HG02852 (cell line): ENCODE results near the gene NCK1.
A peak's percentile ranks its signal among the peaks of the same experiment; 100 is the strongest.
"Not testable (repeated sequence)": the region's sequence is repeated elsewhere in the genome, so short reads cannot be mapped to it uniquely, and the experiment has no call there.

Source experiments
- ATAC-seq: cut with Tn5 transposase; IDR thresholded peaks from one replicate; pipeline ENCODE4 v1.9.1; 2021; ENCODE audit warnings: mild to moderate bottlenecking, moderate library complexity; ENCODE audit not compliant: unreplicated experiment

The NCK1 gene

DNA sequence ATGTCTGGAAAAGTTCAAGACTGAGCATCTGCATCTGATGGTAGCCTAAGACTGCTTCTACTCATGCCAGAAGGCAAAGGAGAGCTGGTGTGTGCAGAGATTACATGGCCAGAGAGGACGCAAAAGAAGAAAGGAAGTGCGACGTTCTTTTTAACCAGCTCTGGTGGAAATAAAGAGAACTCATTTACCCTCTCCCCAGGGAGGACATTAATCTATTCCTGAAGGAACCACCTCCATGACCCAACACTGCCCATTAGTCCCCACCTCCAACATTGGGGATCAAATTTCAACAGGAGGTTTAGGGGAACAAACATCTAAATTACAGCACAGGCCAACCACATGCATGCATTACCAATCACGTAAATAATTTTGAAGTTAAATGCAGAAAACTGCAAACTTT is 1.5 kb upstream of the NCK1 start:
- no peak for ATAC-seq

- peak; percentile 21 for ATAC-seq
Measured at GRCh38 chr3:136862617-136863322, 762 bp downstream of the NCK1 start.

DNA sequence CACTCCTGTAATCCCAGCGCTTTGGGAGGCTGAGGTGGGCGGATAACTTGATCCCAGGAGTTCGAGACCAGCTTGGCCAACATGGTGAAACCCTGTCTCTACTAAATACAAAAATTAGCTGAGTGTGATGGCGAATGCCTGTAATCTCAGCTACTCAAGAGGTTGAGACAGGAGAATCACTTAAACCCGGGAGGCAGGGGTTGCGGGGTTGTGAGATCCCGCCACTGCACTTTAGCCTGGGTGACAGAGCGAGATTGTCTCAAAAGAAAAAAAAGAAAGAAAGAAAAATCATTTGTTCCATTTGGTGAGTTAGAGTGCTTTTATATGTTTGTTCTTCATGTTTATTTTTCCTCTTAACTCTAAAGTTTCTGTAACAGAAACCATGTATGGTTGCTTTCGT is 7.3 kb downstream of the NCK1 start:
- no peak for ATAC-seq

DNA sequence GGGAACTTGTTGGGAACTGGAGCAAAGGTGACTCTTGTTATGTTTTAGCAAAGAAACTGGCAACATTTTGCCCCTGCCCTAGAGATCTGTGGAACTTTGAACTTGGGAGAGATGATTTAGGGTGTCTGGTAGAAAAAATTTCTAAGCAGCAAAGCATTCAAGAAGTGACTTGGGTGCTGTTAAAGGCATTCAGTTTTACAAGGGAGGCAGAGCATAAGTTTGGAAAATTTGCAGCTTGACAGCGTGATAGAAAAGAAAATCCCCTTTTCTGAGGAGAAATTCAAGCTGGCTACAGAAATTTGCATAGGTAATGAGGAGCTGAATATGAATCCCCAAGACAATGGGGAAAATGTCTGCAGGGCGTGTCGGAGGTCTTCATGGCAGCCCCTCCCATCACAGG is 10.2 kb downstream of the NCK1 start:
- not testable (repeated sequence) for ATAC-seq

- not testable (repeated sequence) for ATAC-seq
Measured at GRCh38 chr3:136879510-136879909, 17.5 kb downstream of the NCK1 start.

DNA sequence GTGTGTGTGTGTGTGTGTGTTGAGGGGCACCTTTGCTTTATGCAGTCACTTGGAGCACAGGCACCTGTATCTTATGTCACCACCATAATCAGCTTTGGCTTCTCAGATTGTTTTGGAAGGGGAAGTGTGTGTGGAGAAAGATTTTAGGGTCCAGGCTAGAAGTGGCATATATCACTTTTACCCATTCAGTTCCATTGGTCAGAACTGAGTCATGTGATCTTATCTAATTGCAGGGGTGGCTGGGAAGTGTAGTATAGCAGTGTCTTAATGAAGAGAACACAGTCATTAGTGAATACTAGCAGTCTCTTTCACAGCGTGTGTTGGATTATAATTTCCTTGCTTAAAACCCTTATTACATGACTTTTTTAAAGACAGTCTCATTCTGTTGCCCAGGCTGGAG is 20.6 kb downstream of the NCK1 start:
- no peak for ATAC-seq

DNA sequence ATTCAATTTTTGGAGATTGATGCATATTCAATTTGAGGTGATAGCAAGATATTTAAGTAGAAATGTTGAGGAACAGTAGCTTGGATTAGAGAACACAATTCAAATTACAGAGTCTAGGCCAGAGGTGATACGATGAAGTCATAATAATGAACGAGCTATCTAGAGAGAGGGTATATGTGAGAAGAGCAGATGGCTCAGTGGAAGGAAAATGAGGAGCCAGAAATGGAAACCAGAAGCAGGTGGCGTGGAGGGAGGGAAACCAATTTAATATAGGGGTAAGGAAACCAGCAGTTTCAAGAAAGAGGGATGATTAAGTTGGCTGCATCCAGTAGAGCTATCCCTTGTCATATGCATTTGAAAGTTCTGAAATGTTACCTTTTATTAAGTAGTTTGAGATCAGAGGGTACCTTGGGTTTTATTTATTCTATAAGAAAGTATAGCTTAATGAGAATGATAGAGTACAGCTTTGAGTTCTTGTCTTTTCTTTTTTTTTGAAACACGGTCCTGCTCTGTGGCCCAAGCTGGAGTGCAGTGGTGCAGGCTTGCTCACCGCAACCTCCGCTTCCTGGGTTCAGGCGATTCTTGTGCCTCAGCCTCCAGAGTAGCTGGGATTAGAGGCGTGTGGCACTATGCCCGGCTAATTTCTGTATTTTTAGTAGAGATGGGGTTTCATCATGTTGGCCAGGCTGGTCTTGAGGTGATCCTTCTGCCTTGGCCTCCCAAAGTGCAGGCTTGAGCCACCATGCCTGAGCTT is 22.1 kb downstream of the NCK1 start:
- ATAC-seq = no peak

- no peak for ATAC-seq
Measured at GRCh38 chr3:136885357-136886213, 23.6 kb downstream of the NCK1 start.

DNA sequence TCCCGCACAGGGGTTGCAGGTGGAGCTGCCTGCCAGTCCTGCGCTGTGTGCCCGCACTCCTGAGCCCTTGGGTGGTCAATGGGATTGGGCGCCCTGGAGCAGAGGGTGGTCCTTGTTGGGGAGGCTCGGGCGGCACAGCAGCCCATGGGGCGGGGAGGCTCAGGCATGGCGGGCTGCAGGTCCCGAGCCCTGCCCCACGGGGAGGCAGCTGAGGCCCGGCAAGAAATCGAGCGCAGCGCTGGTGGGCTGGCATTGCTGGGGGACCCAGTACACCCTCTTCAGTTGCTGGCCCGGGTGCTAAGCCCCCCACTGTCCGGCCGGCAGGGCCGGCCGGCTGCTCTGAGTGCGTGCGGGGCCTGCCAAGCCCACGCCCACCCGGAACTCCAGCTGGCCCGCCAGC is 27.9 kb downstream of the NCK1 start:
- no peak for ATAC-seq

GRCh38 chr3:136891934-136892855 is 30.2 kb downstream of the NCK1 start:
- no peak for ATAC-seq

- ATAC-seq = no peak
Measured at GRCh38 chr3:136893848-136894443, 31.9 kb downstream of the NCK1 start.

- ATAC-seq = not testable (repeated sequence)
Measured at GRCh38 chr3:136897171-136897570, 35.2 kb downstream of the NCK1 start.

DNA sequence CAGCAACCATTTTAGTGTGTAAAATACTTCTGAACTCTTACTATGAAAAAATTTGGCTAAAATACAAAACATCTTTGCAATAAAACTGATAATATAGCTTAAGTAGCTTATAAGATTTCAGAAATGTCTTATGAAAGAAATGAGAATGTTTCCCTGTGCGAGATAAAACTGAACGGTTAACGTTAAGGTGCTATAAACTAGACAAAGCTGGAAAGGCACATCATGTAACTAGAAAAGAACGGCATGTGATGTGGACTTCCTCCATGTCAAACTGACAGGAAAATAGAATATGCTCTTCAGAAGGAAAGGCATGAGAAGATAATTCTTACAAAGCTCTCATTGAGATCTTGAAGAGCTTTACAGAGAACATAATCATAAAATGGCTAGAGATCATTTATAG is 36.5 kb downstream of the NCK1 start:
- ATAC-seq = no peak

DNA sequence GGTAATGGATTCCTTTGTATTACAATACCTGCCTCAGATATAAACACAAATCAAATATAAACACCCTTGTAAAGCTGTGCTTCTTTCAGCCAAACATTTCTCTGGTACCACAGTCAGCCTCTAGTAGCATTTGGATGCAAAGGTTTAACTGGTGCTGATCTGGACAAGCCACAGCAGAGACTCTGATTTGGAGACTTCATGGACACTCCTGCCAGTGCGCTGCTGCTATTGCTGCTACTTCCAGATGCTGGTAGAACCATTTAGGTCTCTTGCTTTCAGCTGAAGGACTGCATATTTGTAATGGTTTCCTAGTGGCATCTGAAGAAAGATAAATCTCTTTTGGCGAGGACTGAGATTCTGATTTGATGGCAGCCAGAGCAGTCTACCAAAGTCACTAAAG is 36.9 kb downstream of the NCK1 start:
- no peak for ATAC-seq

- ATAC-seq = no peak
Measured at GRCh38 chr3:136899622-136900158, 37.7 kb downstream of the NCK1 start.

DNA sequence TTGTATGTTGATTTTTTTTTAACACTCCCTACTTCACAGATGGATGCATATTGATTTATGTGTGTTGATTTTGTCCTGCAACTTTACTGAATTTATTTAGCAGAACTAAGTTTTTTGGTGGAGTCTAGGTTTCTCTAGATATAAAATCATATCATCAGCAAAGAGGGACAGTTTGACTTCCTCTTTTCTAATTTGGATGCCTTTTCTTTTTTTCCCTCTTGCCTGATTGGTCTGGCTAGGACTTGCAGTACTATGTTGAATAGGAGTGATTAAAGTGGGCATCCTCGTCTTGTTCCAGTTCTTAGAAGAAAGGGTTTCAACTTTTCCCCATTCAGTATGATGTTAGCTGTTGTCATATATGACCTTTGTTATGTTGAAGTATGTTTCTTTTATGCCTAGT is 38.7 kb downstream of the NCK1 start:
- ATAC-seq = not testable (repeated sequence)

- no peak for ATAC-seq
Measured at GRCh38 chr3:136901391-136901790, 39.4 kb downstream of the NCK1 start.

DNA sequence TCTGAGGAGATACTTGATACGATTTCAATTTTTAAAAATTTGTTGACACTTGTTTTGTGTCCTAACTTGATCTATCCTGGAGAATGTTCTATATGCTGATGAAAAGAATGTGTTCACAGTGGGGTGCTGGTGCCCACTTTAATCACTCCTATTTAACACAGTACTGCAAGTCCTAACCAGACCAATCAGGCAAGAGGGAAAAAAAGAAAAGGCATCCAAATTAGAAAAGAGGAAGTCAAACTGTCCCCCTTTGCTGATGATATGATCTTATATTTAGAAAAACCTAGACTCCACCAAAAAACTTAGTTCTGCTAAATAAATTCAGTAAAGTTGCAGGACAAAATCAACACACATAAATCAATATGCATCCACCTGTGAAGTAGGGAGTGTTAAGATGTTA is 40.5 kb downstream of the NCK1 start:
- ATAC-seq = not testable (repeated sequence)

GRCh38 chr3:136903899-136904298 is 41.9 kb downstream of the NCK1 start:
- no peak for ATAC-seq

- no peak for ATAC-seq
Measured at GRCh38 chr3:136904746-136905145, 42.7 kb downstream of the NCK1 start.
